WTC11 (cell line): ENCODE data around the gene GPR3. TPM values are rescaled to one million over a fixed set of nuclear protein-coding genes. Genes with fewer than 3 reads are reported as not detected.

Experiments used
- ATAC-seq: fragments of 200-7000 bp; cut with Tn5 transposase; 2 replicates; pipeline ENCODE4 v1.10.0; 2021; ENCODE audit warnings: mild to moderate bottlenecking, moderate library complexity
- CTCF ChIA-PET: fragments of 300-600 bp; sonication (Branson Sonifier 250); formaldehyde crosslinking; loops from one replicate; lab custom pipeline; 2021; ENCODE audit warnings: antibody characterized with exemption; lab: Charles Lee
- POLR2A ChIA-PET: fragments of 350-600 bp; sonication (Branson Sonifier 250); formaldehyde crosslinking; loops from one replicate; lab custom pipeline; 2021; ENCODE audit warnings: antibody characterized with exemption; lab: Charles Lee
- DNase-seq: peaks from one replicate; pipeline ENCODE4 v3.0.0; 2021; ENCODE audit warnings: low spot score
- H3K27ac Mint-ChIP-seq: 2 replicates; pipeline ENCODE4 v1.8.0; 2021; ENCODE audit warnings: mixed read lengths
- H3K27me3 Mint-ChIP-seq: 2 replicates; pipeline ENCODE4 v1.8.0; 2021; ENCODE audit warnings: low read depth, mild to moderate bottlenecking, moderate library complexity, mixed read lengths
- H3K36me3 Mint-ChIP-seq: 2 replicates; pipeline ENCODE4 v1.8.0; 2021; ENCODE audit warnings: mixed read lengths
- H3K4me1 Mint-ChIP-seq: 2 replicates; pipeline ENCODE4 v1.8.0; 2022; ENCODE audit warnings: mixed read lengths
- H3K4me3 Mint-ChIP-seq: 2 replicates; pipeline ENCODE4 v1.8.0; 2021; ENCODE audit warnings: mild to moderate bottlenecking, moderate library complexity, mixed read lengths
- H3K9me3 Mint-ChIP-seq: 2 replicates; pipeline ENCODE4 v1.8.0; 2021; ENCODE audit warnings: mixed read lengths
- CREB1 ChIP-seq: sonication (generic); formaldehyde crosslinking; IDR thresholded peaks from 2 replicates; pipeline ENCODE4 v1.8.0; 2023; ENCODE audit warnings: mild to moderate bottlenecking, missing genetic modification reagents
- FOXK1 ChIP-seq: sonication (generic); formaldehyde crosslinking; IDR thresholded peaks from 2 replicates; pipeline ENCODE4 v1.8.0; 2022; ENCODE audit warnings: mild to moderate bottlenecking, moderate library complexity, missing genetic modification reagents
- GTF2I ChIP-seq: fragments of 250-450 bp; sonication (Bioruptor Pico); conservative IDR thresholded peaks from 2 replicates; pipeline ENCODE4 v1.4.0; 2021; ENCODE audit warnings: mild to moderate bottlenecking
- NFYB ChIP-seq: sonication (generic); formaldehyde crosslinking; conservative IDR thresholded peaks from 2 replicates; pipeline ENCODE4 v1.8.0; 2022; ENCODE audit warnings: low read depth, missing genetic modification reagents
- NR1H2 ChIP-seq: sonication (generic); formaldehyde crosslinking; IDR thresholded peaks from 2 replicates; pipeline ENCODE4 v1.9.0; 2021; ENCODE audit warnings: mild to moderate bottlenecking, moderate library complexity, missing genetic modification reagents
- NR2C2 ChIP-seq: sonication (generic); formaldehyde crosslinking; IDR thresholded peaks from 2 replicates; pipeline ENCODE4 v1.8.0; 2022; ENCODE audit warnings: mild to moderate bottlenecking, missing genetic modification reagents
- OVOL2 ChIP-seq: fragments of 250-450 bp; sonication (Bioruptor Pico); IDR thresholded peaks from 2 replicates; pipeline ENCODE4 v1.9.0; 2021; ENCODE audit warnings: mild to moderate bottlenecking, borderline replicate concordance
- PRRX2 ChIP-seq: fragments of 250-450 bp; sonication (Bioruptor Pico); IDR thresholded peaks from 2 replicates; pipeline ENCODE4 v1.8.0; 2021; ENCODE audit warnings: mild to moderate bottlenecking
- RORB ChIP-seq: fragments of 250-450 bp; sonication (Bioruptor Pico); IDR thresholded peaks from 2 replicates; pipeline ENCODE4 v1.9.0; 2021; ENCODE audit warnings: mild to moderate bottlenecking
- ZNF232 ChIP-seq: sonication (generic); formaldehyde crosslinking; IDR thresholded peaks from 2 replicates; pipeline ENCODE4 v1.8.0; 2022; ENCODE audit warnings: mild to moderate bottlenecking, missing genetic modification reagents
- ZNF396 ChIP-seq: fragments of 250-450 bp; sonication (Bioruptor Pico); IDR thresholded peaks from 2 replicates; pipeline ENCODE4 v1.8.0; 2021; ENCODE audit warnings: mild to moderate bottlenecking, moderate library complexity, borderline replicate concordance
- total RNA-seq: library from RNA; stranded (reverse); gene quantifications from 3 replicates; pipeline ENCODE4 v1.2.3, GENCODE V29; 2021
- TF ChIP-seq, protein P1 (sequence below): sonication (generic); formaldehyde crosslinking; IDR thresholded peaks from 2 replicates; pipeline ENCODE4 v1.8.0; 2022; ENCODE audit warnings: missing genetic modification reagents
- TF ChIP-seq, protein P2 (sequence below): fragments of 250-450 bp; sonication (Bioruptor Pico); IDR thresholded peaks from 2 replicates; pipeline ENCODE4 v2.1.2; 2022; ENCODE audit warnings: mild to moderate bottlenecking, moderate library complexity
- TF ChIP-seq, protein P3 (sequence below): fragments of 250-450 bp; sonication (Bioruptor Pico); IDR thresholded peaks from 2 replicates; pipeline ENCODE4 v1.9.0; 2021; ENCODE audit warnings: moderate library complexity, mild to moderate bottlenecking, inconsistent platforms, borderline replicate concordance
- TF ChIP-seq, protein P4 (sequence below): sonication (generic); formaldehyde crosslinking; IDR thresholded peaks from 2 replicates; pipeline ENCODE4 v1.8.1; 2022; ENCODE audit warnings: missing genetic modification reagents, borderline replicate concordance
- TF ChIP-seq, protein P5 (sequence below): fragments of 250-450 bp; sonication (Bioruptor Pico); conservative IDR thresholded peaks from 2 replicates; pipeline ENCODE4 v1.9.0; 2021; ENCODE audit warnings: mild to moderate bottlenecking
- TF ChIP-seq, protein P6 (sequence below): sonication (generic); formaldehyde crosslinking; conservative IDR thresholded peaks from 2 replicates; pipeline ENCODE4 v1.8.1; 2022; ENCODE audit warnings: mild to moderate bottlenecking, missing genetic modification reagents

GPR3 gene
- total RNA-seq, 1 experiment from 2014 or later, result 12.4 TPM

DNA sequence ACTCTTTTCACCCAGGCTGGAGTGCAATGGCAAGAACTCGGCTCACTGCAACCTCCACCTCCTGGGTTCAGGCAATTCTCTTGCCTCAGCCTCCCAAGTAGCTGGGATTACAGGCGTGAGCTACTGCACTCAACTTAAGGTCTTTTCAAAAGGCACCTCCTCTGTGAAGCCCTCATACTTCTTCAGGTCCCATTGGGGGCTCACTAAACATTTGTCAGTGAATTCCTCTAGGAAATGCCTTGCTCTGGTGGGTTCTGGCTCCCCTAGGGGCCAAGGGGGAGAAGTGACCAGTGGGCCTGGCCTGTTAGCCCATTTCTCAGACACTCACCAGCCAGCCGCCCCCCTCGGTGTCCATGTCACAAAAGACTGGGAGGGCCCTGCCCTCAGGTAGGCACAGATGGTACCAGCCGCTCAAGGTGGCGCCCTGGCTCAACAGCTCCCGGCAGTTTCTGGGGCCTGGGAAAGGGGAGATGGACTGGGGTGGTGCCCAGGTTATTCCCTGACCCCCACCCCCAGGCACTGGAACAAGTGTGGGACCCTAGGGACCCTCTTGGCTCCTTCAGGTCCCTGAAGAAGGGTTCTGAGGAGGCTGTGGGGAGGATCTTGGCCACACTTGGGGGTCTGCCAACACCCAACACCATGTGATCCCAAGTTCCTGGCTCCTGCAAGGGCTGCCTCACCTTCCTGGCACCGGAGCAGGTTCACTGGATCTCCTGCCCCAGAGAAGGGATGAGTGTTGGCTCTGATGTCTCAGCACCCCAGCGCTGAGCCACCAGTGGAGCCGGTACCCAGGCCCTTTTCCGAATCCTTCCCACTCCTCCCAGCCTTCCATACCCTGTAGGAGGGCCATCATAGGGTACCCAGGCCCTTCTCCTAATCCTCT lies 19.4 kb upstream of the GPR3 start (continued):
- TF ChIP-seq, protein P1, sequence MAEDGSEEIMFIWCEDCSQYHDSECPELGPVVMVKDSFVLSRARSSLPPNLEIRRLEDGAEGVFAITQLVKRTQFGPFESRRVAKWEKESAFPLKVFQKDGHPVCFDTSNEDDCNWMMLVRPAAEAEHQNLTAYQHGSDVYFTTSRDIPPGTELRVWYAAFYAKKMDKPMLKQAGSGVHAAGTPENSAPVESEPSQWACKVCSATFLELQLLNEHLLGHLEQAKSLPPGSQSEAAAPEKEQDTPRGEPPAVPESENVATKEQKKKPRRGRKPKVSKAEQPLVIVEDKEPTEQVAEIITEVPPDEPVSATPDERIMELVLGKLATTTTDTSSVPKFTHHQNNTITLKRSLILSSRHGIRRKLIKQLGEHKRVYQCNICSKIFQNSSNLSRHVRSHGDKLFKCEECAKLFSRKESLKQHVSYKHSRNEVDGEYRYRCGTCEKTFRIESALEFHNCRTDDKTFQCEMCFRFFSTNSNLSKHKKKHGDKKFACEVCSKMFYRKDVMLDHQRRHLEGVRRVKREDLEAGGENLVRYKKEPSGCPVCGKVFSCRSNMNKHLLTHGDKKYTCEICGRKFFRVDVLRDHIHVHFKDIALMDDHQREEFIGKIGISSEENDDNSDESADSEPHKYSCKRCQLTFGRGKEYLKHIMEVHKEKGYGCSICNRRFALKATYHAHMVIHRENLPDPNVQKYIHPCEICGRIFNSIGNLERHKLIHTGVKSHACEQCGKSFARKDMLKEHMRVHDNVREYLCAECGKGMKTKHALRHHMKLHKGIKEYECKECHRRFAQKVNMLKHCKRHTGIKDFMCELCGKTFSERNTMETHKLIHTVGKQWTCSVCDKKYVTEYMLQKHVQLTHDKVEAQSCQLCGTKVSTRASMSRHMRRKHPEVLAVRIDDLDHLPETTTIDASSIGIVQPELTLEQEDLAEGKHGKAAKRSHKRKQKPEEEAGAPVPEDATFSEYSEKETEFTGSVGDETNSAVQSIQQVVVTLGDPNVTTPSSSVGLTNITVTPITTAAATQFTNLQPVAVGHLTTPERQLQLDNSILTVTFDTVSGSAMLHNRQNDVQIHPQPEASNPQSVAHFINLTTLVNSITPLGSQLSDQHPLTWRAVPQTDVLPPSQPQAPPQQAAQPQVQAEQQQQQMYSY (CRISPR knock-in tag), result peak; percentile 28; the same call in 1 of the 2 replicates
- TF ChIP-seq GTF2I, result 0 out of 2 replicates have a peak, but pooled peaks have one; percentile 7

DNA sequence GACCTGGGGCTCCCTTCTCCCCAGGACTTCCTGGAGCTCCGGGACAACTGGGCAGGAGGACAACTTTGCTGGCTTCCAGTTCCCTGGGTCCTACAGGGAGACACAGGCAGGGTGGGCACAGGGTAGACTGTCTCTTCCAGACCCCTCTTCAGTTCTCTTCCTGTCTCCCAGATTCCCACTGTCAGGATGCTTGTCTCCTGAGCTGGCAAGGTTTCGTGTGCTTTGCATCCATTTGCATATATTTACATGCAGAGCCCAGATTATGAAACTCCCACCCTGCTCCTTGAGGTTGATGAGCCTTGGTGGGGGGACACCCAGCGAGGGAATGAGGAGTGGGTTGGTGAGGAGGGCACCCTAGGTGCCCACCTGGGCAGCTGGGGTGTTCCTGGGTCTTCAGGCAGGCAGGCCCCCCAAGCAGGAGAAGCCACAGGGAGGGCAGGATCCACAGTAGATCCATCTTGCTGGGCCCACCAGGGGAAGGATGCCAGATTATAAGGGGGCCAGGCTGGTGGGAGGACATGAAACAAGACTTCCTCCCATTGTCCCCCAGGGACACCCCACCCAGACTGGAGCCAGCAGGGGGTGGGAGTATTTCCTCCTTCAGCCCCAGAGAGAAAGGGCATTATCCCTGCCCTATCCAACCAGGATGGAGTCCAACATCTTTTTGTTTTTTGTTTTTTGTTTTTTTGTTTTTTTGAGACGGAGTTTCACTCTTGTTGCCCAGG lies 17.9 kb upstream of the GPR3 start, which contains the start of gene FCN3:
Gene FCN3, minus strand, starts transcription at position 463 of the 725 bp plus-strand sequence. Its CDS starts 6 bp downstream, at position 457.
- TF ChIP-seq, protein P2, sequence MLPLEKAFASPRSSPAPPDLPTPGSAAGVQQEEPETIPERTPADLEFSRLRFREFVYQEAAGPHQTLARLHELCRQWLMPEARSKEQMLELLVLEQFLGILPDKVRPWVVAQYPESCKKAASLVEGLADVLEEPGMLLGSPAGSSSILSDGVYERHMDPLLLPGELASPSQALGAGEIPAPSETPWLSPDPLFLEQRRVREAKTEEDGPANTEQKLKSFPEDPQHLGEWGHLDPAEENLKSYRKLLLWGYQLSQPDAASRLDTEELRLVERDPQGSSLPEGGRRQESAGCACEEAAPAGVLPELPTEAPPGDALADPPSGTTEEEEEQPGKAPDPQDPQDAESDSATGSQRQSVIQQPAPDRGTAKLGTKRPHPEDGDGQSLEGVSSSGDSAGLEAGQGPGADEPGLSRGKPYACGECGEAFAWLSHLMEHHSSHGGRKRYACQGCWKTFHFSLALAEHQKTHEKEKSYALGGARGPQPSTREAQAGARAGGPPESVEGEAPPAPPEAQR, result no peak
- no peak for TF ChIP-seq NR1H2 (CRISPR knock-in tag)
- TF ChIP-seq, protein P3, sequence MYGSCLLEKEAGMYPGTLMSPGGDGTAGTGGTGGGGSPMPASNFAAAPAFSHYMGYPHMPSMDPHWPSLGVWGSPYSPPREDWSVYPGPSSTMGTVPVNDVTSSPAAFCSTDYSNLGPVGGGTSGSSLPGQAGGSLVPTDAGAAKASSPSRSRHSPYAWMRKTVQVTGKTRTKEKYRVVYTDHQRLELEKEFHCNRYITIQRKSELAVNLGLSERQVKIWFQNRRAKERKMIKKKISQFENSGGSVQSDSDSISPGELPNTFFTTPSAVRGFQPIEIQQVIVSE (CRISPR knock-in tag), result no peak
- no peak for TF ChIP-seq CREB1 (CRISPR knock-in tag)
- no peak for TF ChIP-seq RORB (CRISPR knock-in tag)
- TF ChIP-seq PRRX2 (CRISPR knock-in tag), result no peak
- TF ChIP-seq, protein P4, sequence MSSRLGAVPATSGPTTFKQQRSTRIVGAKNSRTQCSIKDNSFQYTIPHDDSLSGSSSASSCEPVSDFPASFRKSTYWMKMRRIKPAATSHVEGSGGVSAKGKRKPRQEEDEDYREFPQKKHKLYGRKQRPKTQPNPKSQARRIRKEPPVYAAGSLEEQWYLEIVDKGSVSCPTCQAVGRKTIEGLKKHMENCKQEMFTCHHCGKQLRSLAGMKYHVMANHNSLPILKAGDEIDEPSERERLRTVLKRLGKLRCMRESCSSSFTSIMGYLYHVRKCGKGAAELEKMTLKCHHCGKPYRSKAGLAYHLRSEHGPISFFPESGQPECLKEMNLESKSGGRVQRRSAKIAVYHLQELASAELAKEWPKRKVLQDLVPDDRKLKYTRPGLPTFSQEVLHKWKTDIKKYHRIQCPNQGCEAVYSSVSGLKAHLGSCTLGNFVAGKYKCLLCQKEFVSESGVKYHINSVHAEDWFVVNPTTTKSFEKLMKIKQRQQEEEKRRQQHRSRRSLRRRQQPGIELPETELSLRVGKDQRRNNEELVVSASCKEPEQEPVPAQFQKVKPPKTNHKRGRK, result no peak
- no peak for TF ChIP-seq NFYB (CRISPR knock-in tag)
- TF ChIP-seq, protein P5, sequence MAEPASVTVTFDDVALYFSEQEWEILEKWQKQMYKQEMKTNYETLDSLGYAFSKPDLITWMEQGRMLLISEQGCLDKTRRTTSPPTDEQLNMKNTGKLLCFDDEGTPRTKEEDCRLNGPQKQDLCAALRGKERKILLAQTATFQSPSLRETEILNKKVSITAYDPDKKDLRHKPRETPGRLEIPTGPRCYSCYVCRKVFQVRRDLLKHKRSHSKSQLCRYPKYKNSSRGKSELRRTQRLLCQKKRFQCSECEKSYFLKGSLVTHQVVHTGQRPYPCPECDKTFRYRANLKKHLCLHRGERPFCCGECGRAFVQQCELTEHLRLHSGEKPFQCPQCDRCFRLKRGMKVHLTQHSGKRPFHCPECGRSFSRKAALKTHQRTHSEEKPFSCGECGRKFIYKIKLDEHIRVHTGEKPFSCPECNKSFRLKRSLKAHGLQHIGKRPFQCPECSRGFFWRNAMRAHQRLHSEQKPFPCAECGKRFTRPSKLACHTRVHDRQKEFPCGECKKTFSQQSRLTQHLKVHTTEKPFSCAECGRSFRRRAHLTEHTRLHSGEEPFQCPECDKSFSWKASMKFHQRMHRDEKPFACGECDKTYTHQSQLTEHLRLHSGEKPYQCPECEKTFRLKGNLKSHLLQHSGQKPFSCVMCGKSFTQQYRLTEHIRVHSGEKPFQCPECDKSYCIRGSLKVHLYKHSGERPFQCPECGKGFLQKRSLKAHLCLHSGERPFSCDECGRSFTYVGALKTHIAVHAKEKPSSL, result no peak
- no peak for TF ChIP-seq FOXK1 (CRISPR knock-in tag)
- TF ChIP-seq, protein P6, sequence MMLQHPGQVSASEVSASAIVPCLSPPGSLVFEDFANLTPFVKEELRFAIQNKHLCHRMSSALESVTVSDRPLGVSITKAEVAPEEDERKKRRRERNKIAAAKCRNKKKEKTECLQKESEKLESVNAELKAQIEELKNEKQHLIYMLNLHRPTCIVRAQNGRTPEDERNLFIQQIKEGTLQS, result no peak
- no peak for TF ChIP-seq ZNF396
- no peak for TF ChIP-seq ZNF232 (CRISPR knock-in tag)
- TF ChIP-seq NR2C2 (CRISPR knock-in tag), result no peak
- TF ChIP-seq OVOL2 (CRISPR knock-in tag), result no peak
- ATAC-seq, result no peak
- no peaks in the 10 kb centered on the region for H3K27me3 Mint-ChIP-seq
- H3K27ac Mint-ChIP-seq, result no peak within 1 kb of the TSS
- POLR2A ChIA-PET, result interaction anchor here (1.2 kb wide), 1 partner anchor 8 kb away, joined by 3 read pairs; the partner anchor contains the start of gene CD164L2
- H3K4me1 Mint-ChIP-seq, result peaks cover 6% of the 10 kb centered on the region; the same call in 1 of the 2 replicates
- CTCF ChIA-PET, result interaction anchor here (0.7 to 1.3 kb wide), 5 partner anchors 8 to 73 kb away, joined by 3 to 6 read pairs (median 4); partner anchors contain the start of gene CD164L2
- H3K9me3 Mint-ChIP-seq, result no peaks in the 10 kb centered on the region
- no peak within 1 kb of the TSS for H3K4me3 Mint-ChIP-seq
- no peak for DNase-seq
- H3K36me3 Mint-ChIP-seq, result no peaks in the 10 kb centered on the region
